Measurements from ENCODE around the gene WDR41.
"Not testable (repeated sequence)": the region's sequence is repeated elsewhere in the genome, so short reads cannot be mapped to it uniquely, and the experiment has no call there.

Gene WDR41

GRCh38 chr5:77491783-77492652 is at the start of gene WDR41:
WDR41 (minus strand) TSS chr5:77492316; CDS start chr5:77492220, 96 bp downstream.
- DNase-seq (ENCODE audit: low spot score), result peak; percentile 96

- DNase-seq (ENCODE audit: low spot score), result no peak
Measured at GRCh38 chr5:77531297-77531696, 39.2 kb upstream of the WDR41 start.

- DNase-seq (ENCODE audit: low spot score), result no peak
Measured at GRCh38 chr5:77518304-77518703, 26.2 kb upstream of the WDR41 start.

- DNase-seq (ENCODE audit: low spot score), result no peak
Measured at GRCh38 chr5:77514457-77514856, 22.3 kb upstream of the WDR41 start.

- no peak for DNase-seq (ENCODE audit: low spot score)
Measured at GRCh38 chr5:77513321-77513720, 21.2 kb upstream of the WDR41 start.

- not testable (repeated sequence) for DNase-seq (ENCODE audit: low spot score)
Measured at GRCh38 chr5:77501132-77501531, 9.0 kb upstream of the WDR41 start.

GRCh38 chr5:77499973-77500372 is 7.9 kb upstream of the WDR41 start:
- no peak for DNase-seq (ENCODE audit: low spot score)

- no peak for DNase-seq (ENCODE audit: low spot score)
Measured at GRCh38 chr5:77499441-77499840, 7.3 kb upstream of the WDR41 start.

GRCh38 chr5:77498952-77499351 is 6.8 kb upstream of the WDR41 start:
- DNase-seq (ENCODE audit: low spot score), result no peak

- no peak for DNase-seq (ENCODE audit: low spot score)
Measured at GRCh38 chr5:77494935-77495334, 2.8 kb upstream of the WDR41 start.

- no peak for DNase-seq (ENCODE audit: low spot score)
Measured at GRCh38 chr5:77492653-77493000, 511 bp upstream of the WDR41 start.

- not testable (repeated sequence) for DNase-seq (ENCODE audit: low spot score)
Measured at GRCh38 chr5:77490741-77491344, 1.3 kb downstream of the WDR41 start.

- DNase-seq (ENCODE audit: low spot score), result no peak
Measured at GRCh38 chr5:77486344-77486962, 5.7 kb downstream of the WDR41 start.

- no peak for DNase-seq (ENCODE audit: low spot score)
Measured at GRCh38 chr5:77483682-77484081, 8.4 kb downstream of the WDR41 start.

- not testable (repeated sequence) for DNase-seq (ENCODE audit: low spot score)
Measured at GRCh38 chr5:77475041-77475440, 17.1 kb downstream of the WDR41 start.

GRCh38 chr5:77468875-77469274 is 23.2 kb downstream of the WDR41 start:
- not testable (repeated sequence) for DNase-seq (ENCODE audit: low spot score)

- peak; percentile 27 for DNase-seq (ENCODE audit: low spot score)
Measured at GRCh38 chr5:77463905-77464304, 28.2 kb downstream of the WDR41 start.

GRCh38 chr5:77461287-77461686 is 30.8 kb downstream of the WDR41 start:
- no peak for DNase-seq (ENCODE audit: low spot score)

GRCh38 chr5:77454123-77454522 is 38.0 kb downstream of the WDR41 start:
- DNase-seq (ENCODE audit: low spot score), result no peak

GRCh38 chr5:77452351-77452750 is 39.8 kb downstream of the WDR41 start:
- DNase-seq (ENCODE audit: low spot score), result no peak

- no peak for DNase-seq (ENCODE audit: low spot score)
Measured at GRCh38 chr5:77449981-77450380, 42.1 kb downstream of the WDR41 start.

GRCh38 chr5:77449277-77449676 is 42.8 kb downstream of the WDR41 start:
- DNase-seq (ENCODE audit: low spot score), result no peak

- DNase-seq (ENCODE audit: low spot score), result no peak
Measured at GRCh38 chr5:77448831-77449230, 43.3 kb downstream of the WDR41 start.
